Thyroid gland (tissue), 4 donors: ENCODE measurements around the gene PTMS. TPM values are rescaled to one million over a fixed set of nuclear protein-coding genes. Genes with fewer than 3 reads are reported as not detected.

Experiments
- DNase-seq, 2 donors: peaks; one replicate each; pipeline ENCODE4 v3.0.0-alpha.2; 2019
- H3K27ac ChIP-seq, 3 donors: fragments of 200-600 bp; sonication (generic); 1 replicate in 2 of 3; 2 replicates in 1 of 3; pipeline ENCODE4 v1.5.1; 2016 to 2019; ENCODE audit warnings: mild to moderate bottlenecking in 1 of 3, moderate library complexity in 1 of 3
- H3K27me3 ChIP-seq: fragments of 200-600 bp; sonication (generic); one replicate; pipeline ENCODE4 v1.5.1; 2019
- H3K36me3 ChIP-seq, 2 donors: fragments of 200-600 bp; sonication (generic); one replicate each; pipeline ENCODE4 v1.5.1; 2016 to 2019
- H3K4me1 ChIP-seq, 2 donors: fragments of 200-600 bp; sonication (generic); one replicate each; pipeline ENCODE4 v1.5.1; 2017 to 2019
- H3K4me3 ChIP-seq, 3 donors: fragments of 200-600 bp; sonication (generic); replicated peaks in 1 of 3; 1 replicate in 2 of 3; 2 replicates in 1 of 3; pipeline ENCODE4 v1.5.1; 2016; ENCODE audit warnings: mild to moderate bottlenecking in 1 of 3
- H3K9me3 ChIP-seq: fragments of 200-600 bp; sonication (generic); one replicate; pipeline ENCODE4 v1.5.1; 2017
- CTCF ChIP-seq, 6 experiments: fragments of 200-600 bp in 3 of 6; fragments of 450-650 bp in 3 of 6; sonication (generic) in 3 of 6; IDR thresholded peaks; one replicate each; pipeline ENCODE4 v1.5.1; 2016 to 2019; ENCODE audit warnings: antibody characterized with exemption in 6 of 6, mild to moderate bottlenecking in 2 of 6, inconsistent platforms in 1 of 6, moderate library complexity in 1 of 6
- POLR2A ChIP-seq, 2 donors: fragments of 450-650 bp; IDR thresholded peaks; one replicate each; pipeline ENCODE4 v1.6.1; 2017; ENCODE audit warnings: antibody characterized with exemption in 2 of 2, mild to moderate bottlenecking in 2 of 2, moderate library complexity in 1 of 2
- WGBS, 2 donors: methylation state at CpG; one replicate each; pipeline ENCODE4 v1.1.5; 2017; 5-methylcytosine and 5-hydroxymethylcytosine counted together
- intact Hi-C: fragments of 100-400 bp; cut with DNase I; formaldehyde crosslinking; loops from one replicate; pipeline ENCODE4 v1.15.1; 2023
- total RNA-seq, 4 donors: library from RNA; depleted of rRNA; stranded (reverse); fragments of >200 nt; gene quantifications; one replicate each; pipeline ENCODE4 v1.2.3, GENCODE V29; 2016

The PTMS gene
- total RNA-seq, 4 donors from 2014 or later: 60.0 to 186 (median 103) TPM

GRCh38 chr12:6771509-6772330 lies 5.6 kb downstream of the PTMS start:
- TF ChIP-seq CTCF (IDR thresholded peaks at IDR 0.05) (no peak), POLR2A (IDR thresholded peaks at IDR 0.05) (no peak)
- Histone ChIP-seq H3K27me3 (no peaks in the 10 kb centered on the region), H3K4me3 (no peak overlapping the region), H3K27ac (peak overlapping the region in 1 of 3 donors; percentile 42), H3K9me3 (no peaks in the 10 kb centered on the region), H3K4me1 (peaks cover 14 to 32% of the 10 kb centered on the region in 2 donors), H3K36me3 (peaks cover 9 to 11% of the 10 kb centered on the region in 2 donors)
- 86 to 87% methylated on average over 12 of the region's 12 CpGs for WGBS, 2 donors
- intact Hi-C loops: no loop called here
- DNase-seq: no peak

- H3K4me1 ChIP-seq: peaks cover 14 to 32% of the 10 kb centered on the region in 2 donors
- intact Hi-C loops: no loop called here
- DNase-seq: no peak
- peaks cover 9 to 11% of the 10 kb centered on the region in 2 donors for H3K36me3 ChIP-seq
- H3K27me3 ChIP-seq: no peaks in the 10 kb centered on the region
- TF ChIP-seq CTCF (IDR thresholded peaks at IDR 0.05) (no peak), POLR2A (IDR thresholded peaks at IDR 0.05) (no peak)
- peak within 1 kb of the TSS in 1 of 3 donors; percentile 42 for H3K27ac ChIP-seq
- no peaks in the 10 kb centered on the region for H3K9me3 ChIP-seq
- 70 to 79% methylated on average over 13 to 15 of the region's 15 CpGs for WGBS, 2 donors
- H3K4me3 ChIP-seq: no peak within 1 kb of the TSS
Measured at GRCh38 chr12:6772331-6772695, 6.2 kb downstream of the PTMS start, which contains the start of gene LAG3. Gene LAG3, plus strand, starts transcription at chr12:6772520. Its CDS starts 333 bp downstream, at chr12:6772853.

GRCh38 chr12:6772726-6773589 lies 6.8 kb downstream of the PTMS start:
- Histone ChIP-seq H3K9me3 (no peaks in the 10 kb centered on the region), H3K27ac (no peak overlapping the region), H3K4me1 (peaks cover 10 to 29% of the 10 kb centered on the region in 2 donors), H3K27me3 (no peaks in the 10 kb centered on the region), H3K4me3 (no peak overlapping the region), H3K36me3 (peaks cover 9 to 11% of the 10 kb centered on the region in 2 donors)
- DNase-seq: no peak
- 70 to 78% methylated on average over 19 to 21 of the region's 21 CpGs for WGBS, 2 donors
- TF ChIP-seq POLR2A (IDR thresholded peaks at IDR 0.05): no peak
- TF ChIP-seq CTCF (IDR thresholded peaks at IDR 0.05): no peak
- intact Hi-C loops: no loop called here

- TF ChIP-seq POLR2A (IDR thresholded peaks at IDR 0.05) (no peak), CTCF (IDR thresholded peaks at IDR 0.05) (no peak)
- peaks cover 9 to 27% of the 10 kb centered on the region in 2 donors for H3K4me1 ChIP-seq
- no peak overlapping the region for H3K4me3 ChIP-seq
- intact Hi-C loops: no loop called here
- H3K27me3 ChIP-seq: no peaks in the 10 kb centered on the region
- no peaks in the 10 kb centered on the region for H3K9me3 ChIP-seq
- WGBS, 2 donors: 45 to 53% methylated on average over 28 to 52 of the region's 60 CpGs
- no peak overlapping the region for H3K27ac ChIP-seq
- DNase-seq: no peak
- peaks cover 9 to 11% of the 10 kb centered on the region in 2 donors for H3K36me3 ChIP-seq
Measured at GRCh38 chr12:6773590-6774351, 7.6 kb downstream of the PTMS start.
